Mesenchymal stem cell (in vitro differentiated cells and primary cell): ENCODE measurements around the gene BCL2L1.

Experiments
- DNase-seq: peaks from one replicate; pipeline ENCODE4 v3.0.0-alpha.2; 2013
- H2AFZ ChIP-seq: one replicate; pipeline ENCODE4 v1.6.1; 2013; ENCODE audit warnings: low read depth, mild to moderate bottlenecking, control low read depth, inconsistent platforms, low read length, moderate library complexity
- H2AK5ac ChIP-seq: 2 replicates; pipeline ENCODE4 v1.6.1; 2013; ENCODE audit warnings: low read length, moderate library complexity, mild to moderate bottlenecking, inconsistent platforms; ENCODE audit not compliant: severe bottlenecking
- H2BK120ac ChIP-seq: one replicate; pipeline ENCODE4 v1.6.1; 2013; ENCODE audit warnings: low read depth, mild to moderate bottlenecking, inconsistent platforms, low read length, moderate library complexity
- H2BK12ac ChIP-seq, 2 experiments: one replicate each; pipeline ENCODE4 v1.6.1; 2013; ENCODE audit warnings: inconsistent platforms in 2 of 2, low read length in 2 of 2, mild to moderate bottlenecking in 2 of 2, moderate library complexity in 2 of 2, control low read depth in 1 of 2
- H2BK15ac ChIP-seq: one replicate; pipeline ENCODE4 v1.6.1; 2013; ENCODE audit warnings: mild to moderate bottlenecking, low read depth, inconsistent platforms; ENCODE audit not compliant: poor library complexity, severe bottlenecking
- H2BK5ac ChIP-seq: 2 replicates; pipeline ENCODE4 v1.6.1; 2013; ENCODE audit warnings: low read depth, mild to moderate bottlenecking, low read length, control low read depth, inconsistent platforms; ENCODE audit not compliant: poor library complexity, severe bottlenecking
- H3K14ac ChIP-seq, 2 experiments: one replicate each; pipeline ENCODE4 v1.6.1; 2013; ENCODE audit warnings: inconsistent platforms in 2 of 2, low read length in 2 of 2, control low read depth in 1 of 2, mild to moderate bottlenecking in 1 of 2, moderate library complexity in 1 of 2
- H3K18ac ChIP-seq, 2 experiments: one replicate each; pipeline ENCODE4 v1.6.1; 2013; ENCODE audit warnings: inconsistent platforms in 2 of 2, low read length in 2 of 2, control low read depth in 1 of 2, low read depth in 1 of 2, mild to moderate bottlenecking in 1 of 2
- H3K23ac ChIP-seq, 2 experiments: one replicate each; pipeline ENCODE4 v1.6.1; 2013; ENCODE audit warnings: inconsistent platforms in 2 of 2, low read length in 2 of 2, mild to moderate bottlenecking in 2 of 2, moderate library complexity in 2 of 2, control low read depth in 1 of 2
- H3K27ac ChIP-seq: 2 replicates; pipeline ENCODE4 v1.5.1; 2013; ENCODE audit warnings: mild to moderate bottlenecking, moderate library complexity, low read length, control low read depth, inconsistent platforms; ENCODE audit not compliant: poor library complexity, severe bottlenecking
- H3K27me3 ChIP-seq, 2 experiments: 2 replicates each; pipeline versions ENCODE4 v1.6.1 to v1.7.0; 2013; ENCODE audit warnings: low read length in 2 of 2, mild to moderate bottlenecking in 2 of 2, moderate library complexity in 2 of 2, control low read depth in 1 of 2, inconsistent platforms in 1 of 2; ENCODE audit not compliant: control insufficient read depth in 1 of 2, insufficient read depth in 1 of 2
- H3K36me3 ChIP-seq, 2 experiments: 2 replicates each; pipeline versions ENCODE4 v1.6.1 to v1.7.0; 2013; ENCODE audit warnings: low read length in 2 of 2, control low read depth in 1 of 2, inconsistent platforms in 1 of 2, low read depth in 1 of 2, mild to moderate bottlenecking in 1 of 2; ENCODE audit not compliant: insufficient read depth in 2 of 2, control insufficient read depth in 1 of 2
- H3K4ac ChIP-seq, 2 experiments: one replicate each; pipeline ENCODE4 v1.6.1; 2013; ENCODE audit warnings: inconsistent platforms in 2 of 2, low read length in 2 of 2, mild to moderate bottlenecking in 2 of 2, moderate library complexity in 2 of 2, control low read depth in 1 of 2, low read depth in 1 of 2
- H3K4me1 ChIP-seq: 2 replicates; pipeline ENCODE4 v1.6.1; 2013; ENCODE audit warnings: low read depth, low read length, control low read depth; ENCODE audit not compliant: control insufficient read depth, insufficient read depth
- H3K4me2 ChIP-seq: 2 replicates; pipeline ENCODE4 v1.6.1; 2013; ENCODE audit warnings: low read length, mild to moderate bottlenecking, inconsistent platforms; ENCODE audit not compliant: poor library complexity, severe bottlenecking
- H3K4me3 ChIP-seq, 2 experiments: 2 replicates each; pipeline versions ENCODE4 v1.5.1 to v1.7.0; 2013; ENCODE audit warnings: low read length in 2 of 2, mild to moderate bottlenecking in 2 of 2, control low read depth in 1 of 2, low read depth in 1 of 2; ENCODE audit not compliant: insufficient read depth in 1 of 2
- H3K79me1 ChIP-seq: replicated peaks from 2 replicates; pipeline ENCODE4 v1.6.1; 2013; ENCODE audit warnings: mild to moderate bottlenecking, control low read depth, low read length, inconsistent platforms; ENCODE audit not compliant: poor library complexity, severe bottlenecking
- H3K9ac ChIP-seq: 2 replicates; pipeline ENCODE4 v1.7.0; 2013; ENCODE audit warnings: mild to moderate bottlenecking, low read length, moderate library complexity
- H3K9me3 ChIP-seq: 2 replicates; pipeline ENCODE4 v1.7.0; 2013; ENCODE audit warnings: mild to moderate bottlenecking, low read length; ENCODE audit not compliant: control insufficient read depth
- H4K8ac ChIP-seq: one replicate; pipeline ENCODE4 v1.6.1; 2013; ENCODE audit warnings: inconsistent platforms, mild to moderate bottlenecking, low read length, moderate library complexity
- H4K91ac ChIP-seq: one replicate; pipeline ENCODE4 v1.6.1; 2013; ENCODE audit warnings: mild to moderate bottlenecking, low read length, inconsistent platforms
- WGBS: methylation state at CpG from one replicate; pipeline ENCODE4 v1.1.7; 2013; ENCODE audit warnings: mixed read lengths; 5-methylcytosine and 5-hydroxymethylcytosine counted together

BCL2L1 gene

GRCh38 chr20:31723319-31724078 is 831 bp upstream of the BCL2L1 start:
- H3K36me3 ChIP-seq, result peaks cover 13 to 34% of the 10 kb centered on the region in 2 experiments
- no peaks in the 10 kb centered on the region for H3K79me1 ChIP-seq
- H4K91ac ChIP-seq, result peak overlapping the region; percentile 100
- peak overlapping the region; percentile 100 for H4K8ac ChIP-seq
- H3K4me2 ChIP-seq, result peak overlapping the region; percentile 88
- peak; percentile 99 for DNase-seq
- no peaks in the 10 kb centered on the region for H3K9me3 ChIP-seq
- H3K23ac ChIP-seq, result no peak overlapping the region
- WGBS, result under 1% methylated on average over 77 of the region's 77 CpGs
- peak overlapping the region; percentile 99 for H3K27ac ChIP-seq
- H3K14ac ChIP-seq, result peak overlapping the region in 1 of 2 experiments; percentile 57
- H2BK5ac ChIP-seq, result peak overlapping the region; percentile 99
- peak overlapping the region; percentile 99 for H2AK5ac ChIP-seq
- H2BK12ac ChIP-seq, result peak overlapping the region; percentile 9 to 87
- peaks cover 2% of the 10 kb centered on the region for H3K4me1 ChIP-seq
- no peaks in the 10 kb centered on the region for H3K27me3 ChIP-seq
- H2BK120ac ChIP-seq, result peak overlapping the region; percentile 100
- peak overlapping the region; percentile 73 for H2AFZ ChIP-seq
- peak overlapping the region; percentile 95 to 100 for H3K18ac ChIP-seq
- H3K9ac ChIP-seq, result peak overlapping the region; percentile 100
- H3K4me3 ChIP-seq, result peak overlapping the region; percentile 80 to 92
- H2BK15ac ChIP-seq, result peak overlapping the region; percentile 98
- peak overlapping the region; percentile 93 to 99 for H3K4ac ChIP-seq

- H3K9ac ChIP-seq, result peak overlapping the region; percentile 100
- H3K23ac ChIP-seq, result peak overlapping the region in 1 of 2 experiments; percentile 66
- peak overlapping the region; percentile 99 for H2AK5ac ChIP-seq
- H3K9me3 ChIP-seq, result no peaks in the 10 kb centered on the region
- peak overlapping the region; percentile 100 for H4K8ac ChIP-seq
- peak overlapping the region; percentile 60 to 92 for H3K4me3 ChIP-seq
- peak; percentile 83 for DNase-seq
- peak overlapping the region; percentile 100 for H2BK120ac ChIP-seq
- H2BK15ac ChIP-seq, result peak overlapping the region; percentile 92
- H3K14ac ChIP-seq, result peak overlapping the region in 1 of 2 experiments; percentile 57
- no peaks in the 10 kb centered on the region for H3K79me1 ChIP-seq
- H2BK12ac ChIP-seq, result peak overlapping the region; percentile 9 to 59
- peak overlapping the region; percentile 99 for H3K27ac ChIP-seq
- H4K91ac ChIP-seq, result peak overlapping the region; percentile 100
- H3K4me1 ChIP-seq, result peaks cover 5% of the 10 kb centered on the region
- H3K4me2 ChIP-seq, result peak overlapping the region; percentile 69
- no peaks in the 10 kb centered on the region for H3K27me3 ChIP-seq
- WGBS, result 4% methylated on average over 10 of the region's 10 CpGs
- H3K4ac ChIP-seq, result peak overlapping the region; percentile 93 to 99
- peak overlapping the region; percentile 30 for H2AFZ ChIP-seq
- H2BK5ac ChIP-seq, result peak overlapping the region; percentile 97
- peaks cover 16 to 36% of the 10 kb centered on the region in 2 experiments for H3K36me3 ChIP-seq
- H3K18ac ChIP-seq, result peak overlapping the region; percentile 91 to 100
These were observed 326 bp upstream of the BCL2L1 start for GRCh38 chr20:31723069-31723318.

- H2AK5ac ChIP-seq, result peak overlapping the region; percentile 72
- peaks cover 17 to 49% of the 10 kb centered on the region in 2 experiments for H3K36me3 ChIP-seq
- peak overlapping the region; percentile 2 to 69 for H3K4ac ChIP-seq
- peak overlapping the region; percentile 69 for H3K4me2 ChIP-seq
- H3K9me3 ChIP-seq, result no peaks in the 10 kb centered on the region
- WGBS, result 73% methylated on average over 22 of the region's 22 CpGs
- peak overlapping the region; percentile 99 for H3K27ac ChIP-seq
- H4K8ac ChIP-seq, result peak overlapping the region; percentile 69
- H3K4me1 ChIP-seq, result peaks cover 10% of the 10 kb centered on the region
- no peak overlapping the region for H3K23ac ChIP-seq
- H3K27me3 ChIP-seq, result no peaks in the 10 kb centered on the region
- H2AFZ ChIP-seq, result no peak overlapping the region
- H2BK5ac ChIP-seq, result peak overlapping the region; percentile 36
- H3K18ac ChIP-seq, result peak overlapping the region; percentile 22 to 60
- peak overlapping the region; percentile 64 to 92 for H3K4me3 ChIP-seq
- H3K14ac ChIP-seq, result no peak overlapping the region
- peak overlapping the region; percentile 66 for H2BK15ac ChIP-seq
- H3K79me1 ChIP-seq, result no peaks in the 10 kb centered on the region
- H2BK120ac ChIP-seq, result peak overlapping the region; percentile 37
- H3K9ac ChIP-seq, result peak overlapping the region; percentile 100
- DNase-seq, result no peak
- H2BK12ac ChIP-seq, result no peak overlapping the region
- H4K91ac ChIP-seq, result peak overlapping the region; percentile 55
These were observed 1.0 kb downstream of the BCL2L1 start for GRCh38 chr20:31721408-31722256.
